HEK293 (cell line): ENCODE data around the gene CLDN6.

Experiments used
- KLF16 ChIP-seq: fragments of 450-650 bp; formaldehyde crosslinking; IDR thresholded peaks from 2 replicates; pipeline ENCODE4 v1.5.1; 2017; ENCODE audit warnings: missing biosample characterization, missing genetic modification characterization
- PRDM1 ChIP-seq: fragments of 450-650 bp; formaldehyde crosslinking; IDR thresholded peaks from 2 replicates; pipeline ENCODE4; 2016; ENCODE audit warnings: missing biosample characterization, missing genetic modification characterization
- PRDM4 ChIP-seq: fragments of 450-650 bp; formaldehyde crosslinking; IDR thresholded peaks from 2 replicates; pipeline ENCODE4 v1.5.1; 2017; ENCODE audit warnings: missing biosample characterization, missing genetic modification characterization
- SP2 ChIP-seq: fragments of 450-650 bp; formaldehyde crosslinking; IDR thresholded peaks from 2 replicates; pipeline ENCODE4 v1.5.1; 2016; ENCODE audit warnings: missing biosample characterization, missing genetic modification characterization
- SP7 ChIP-seq: fragments of 450-650 bp; formaldehyde crosslinking; IDR thresholded peaks from 2 replicates; pipeline ENCODE4 v1.5.1; 2016; ENCODE audit warnings: missing biosample characterization, missing genetic modification characterization
- YY2 ChIP-seq: fragments of 450-650 bp; formaldehyde crosslinking; IDR thresholded peaks from 2 replicates; pipeline ENCODE4 v1.5.1; 2016; ENCODE audit warnings: missing biosample characterization, missing genetic modification characterization
- ZFHX2 ChIP-seq: fragments of 450-650 bp; formaldehyde crosslinking; conservative IDR thresholded peaks from 2 replicates; pipeline ENCODE4 v1.5.1; 2016; ENCODE audit warnings: missing biosample characterization, missing genetic modification characterization
- ZFP37 ChIP-seq: fragments of 450-650 bp; formaldehyde crosslinking; IDR thresholded peaks from 2 replicates; pipeline ENCODE4 v1.5.1; 2016; ENCODE audit warnings: missing biosample characterization, missing genetic modification characterization
- ZNF19 ChIP-seq: fragments of 450-650 bp; formaldehyde crosslinking; IDR thresholded peaks from 2 replicates; pipeline ENCODE4; 2016; ENCODE audit warnings: missing biosample characterization, missing genetic modification characterization, low read depth
- ZNF211 ChIP-seq: fragments of 450-650 bp; formaldehyde crosslinking; IDR thresholded peaks from 2 replicates; pipeline ENCODE4 v1.5.1; 2016; ENCODE audit warnings: low read depth, missing biosample characterization, missing genetic modification characterization
- ZNF23 ChIP-seq: fragments of 450-650 bp; formaldehyde crosslinking; IDR thresholded peaks from 2 replicates; pipeline ENCODE4 v1.5.1; 2016; ENCODE audit warnings: missing biosample characterization, missing genetic modification characterization, borderline replicate concordance
- ZNF239 ChIP-seq: fragments of 450-650 bp; formaldehyde crosslinking; IDR thresholded peaks from 2 replicates; pipeline ENCODE4 v1.5.1; 2016; ENCODE audit warnings: missing biosample characterization, missing genetic modification characterization
- ZNF280C ChIP-seq: fragments of 450-650 bp; formaldehyde crosslinking; IDR thresholded peaks from 2 replicates; pipeline ENCODE4 v1.5.1; 2016; ENCODE audit warnings: missing biosample characterization, missing genetic modification characterization
- ZNF335 ChIP-seq: fragments of 450-650 bp; formaldehyde crosslinking; conservative IDR thresholded peaks from 2 replicates; pipeline ENCODE4 v1.5.1; 2016; ENCODE audit warnings: missing biosample characterization, missing genetic modification characterization
- ZNF341 ChIP-seq: fragments of 450-650 bp; formaldehyde crosslinking; IDR thresholded peaks from 2 replicates; pipeline ENCODE4; 2016; ENCODE audit warnings: low read depth, missing biosample characterization, missing genetic modification characterization
- ZNF37A ChIP-seq: fragments of 450-650 bp; IDR thresholded peaks from 2 replicates; pipeline ENCODE4 v1.5.1; 2018; ENCODE audit warnings: missing biosample characterization, missing genetic modification characterization
- ZNF426 ChIP-seq: fragments of 450-650 bp; formaldehyde crosslinking; IDR thresholded peaks from 2 replicates; pipeline ENCODE4 v1.5.1; 2017; ENCODE audit warnings: missing biosample characterization, missing genetic modification characterization, mild to moderate bottlenecking, inconsistent platforms, moderate library complexity
- ZNF548 ChIP-seq: fragments of 450-650 bp; formaldehyde crosslinking; IDR thresholded peaks from 2 replicates; pipeline ENCODE4 v1.5.1; 2016; ENCODE audit warnings: missing biosample characterization, missing genetic modification characterization
- ZNF571 ChIP-seq: fragments of 450-650 bp; formaldehyde crosslinking; IDR thresholded peaks from 2 replicates; pipeline ENCODE4 v1.5.0; 2017; ENCODE audit warnings: missing biosample characterization, missing genetic modification characterization
- ZNF596 ChIP-seq: fragments of 450-650 bp; IDR thresholded peaks from 2 replicates; pipeline ENCODE4 v1.5.0; 2018; ENCODE audit warnings: missing biosample characterization, mild to moderate bottlenecking, missing genetic modification characterization, moderate library complexity
- ZNF610 ChIP-seq: fragments of 450-650 bp; formaldehyde crosslinking; IDR thresholded peaks from 2 replicates; pipeline ENCODE4 v1.5.1; 2016; ENCODE audit warnings: missing biosample characterization, missing genetic modification characterization, borderline replicate concordance
- ZNF645 ChIP-seq: fragments of 450-650 bp; formaldehyde crosslinking; IDR thresholded peaks from 2 replicates; pipeline ENCODE4; 2016; ENCODE audit warnings: missing biosample characterization, missing genetic modification characterization
- ZNF701 ChIP-seq: fragments of 450-650 bp; formaldehyde crosslinking; IDR thresholded peaks from 2 replicates; pipeline ENCODE4 v1.5.1; 2016; ENCODE audit warnings: missing biosample characterization, missing genetic modification characterization
- ZNF747 ChIP-seq: fragments of 450-650 bp; formaldehyde crosslinking; IDR thresholded peaks from 2 replicates; pipeline ENCODE4 v1.5.1; 2016; ENCODE audit warnings: missing biosample characterization, missing genetic modification characterization
- ZNF785 ChIP-seq: fragments of 450-650 bp; formaldehyde crosslinking; IDR thresholded peaks from 2 replicates; pipeline ENCODE4 v1.5.1; 2016; ENCODE audit warnings: missing biosample characterization, missing genetic modification characterization
- ZNF791 ChIP-seq: fragments of 450-650 bp; formaldehyde crosslinking; IDR thresholded peaks from 2 replicates; pipeline ENCODE4 v1.5.1; 2016; ENCODE audit warnings: missing biosample characterization, missing genetic modification characterization
- ZSCAN4 ChIP-seq: fragments of 450-650 bp; formaldehyde crosslinking; IDR thresholded peaks from 2 replicates; pipeline ENCODE4 v1.5.1; 2017; ENCODE audit warnings: missing biosample characterization, missing genetic modification characterization
- TF ChIP-seq, protein P1 (sequence below): fragments of 450-650 bp; IDR thresholded peaks from 2 replicates; pipeline ENCODE4 v1.5.1; 2018; ENCODE audit warnings: missing biosample characterization, missing genetic modification characterization

Gene CLDN6

DNA sequence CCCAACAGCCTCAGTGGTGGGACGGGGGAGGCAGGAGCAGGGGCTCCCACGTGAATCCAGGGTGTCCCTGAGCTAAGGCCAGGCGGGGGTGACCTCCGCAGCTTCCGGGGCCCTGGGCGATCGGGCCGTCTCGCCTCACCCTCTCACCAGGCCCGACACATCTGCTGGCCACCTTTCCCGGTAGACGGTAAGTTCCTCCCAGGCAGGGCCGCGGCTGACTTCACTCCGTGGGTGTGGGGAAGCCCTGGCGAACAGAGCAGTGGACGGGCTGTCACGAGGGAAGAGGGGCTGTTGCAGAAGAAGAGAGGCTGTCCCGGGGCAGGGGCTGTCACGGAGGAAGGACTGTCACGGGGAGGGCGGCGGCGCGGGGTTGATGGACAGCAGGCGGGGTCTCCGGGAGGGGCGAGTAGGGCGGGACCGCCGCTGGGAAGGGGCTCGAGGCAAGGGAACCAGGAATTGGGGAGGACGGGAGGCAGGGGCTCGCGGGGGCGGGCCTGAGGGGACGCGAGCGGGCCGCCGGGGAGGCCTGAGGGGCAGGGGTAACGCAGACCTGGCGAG is 38.2 kb downstream of the CLDN6 start (continued):
- no peak for TF ChIP-seq PRDM4 (tag by site-specific recombination)
- TF ChIP-seq ZNF19 (tag by site-specific recombination) = no peak
- TF ChIP-seq ZNF341 = peak; percentile 74
- no peak for TF ChIP-seq ZNF701
- TF ChIP-seq ZNF37A (tag by site-specific recombination) = no peak
- TF ChIP-seq ZNF280C (tag by site-specific recombination) = no peak
- TF ChIP-seq YY2 (tag by site-specific recombination) = no peak
- TF ChIP-seq SP2 (tag by site-specific recombination) = peak; percentile 76
- TF ChIP-seq ZNF548 = no peak
- no peak for TF ChIP-seq ZNF335 (tag by site-specific recombination)
- TF ChIP-seq ZNF211 (tag by site-specific recombination) = no peak
- no peak for TF ChIP-seq ZNF785
- TF ChIP-seq, protein P1, sequence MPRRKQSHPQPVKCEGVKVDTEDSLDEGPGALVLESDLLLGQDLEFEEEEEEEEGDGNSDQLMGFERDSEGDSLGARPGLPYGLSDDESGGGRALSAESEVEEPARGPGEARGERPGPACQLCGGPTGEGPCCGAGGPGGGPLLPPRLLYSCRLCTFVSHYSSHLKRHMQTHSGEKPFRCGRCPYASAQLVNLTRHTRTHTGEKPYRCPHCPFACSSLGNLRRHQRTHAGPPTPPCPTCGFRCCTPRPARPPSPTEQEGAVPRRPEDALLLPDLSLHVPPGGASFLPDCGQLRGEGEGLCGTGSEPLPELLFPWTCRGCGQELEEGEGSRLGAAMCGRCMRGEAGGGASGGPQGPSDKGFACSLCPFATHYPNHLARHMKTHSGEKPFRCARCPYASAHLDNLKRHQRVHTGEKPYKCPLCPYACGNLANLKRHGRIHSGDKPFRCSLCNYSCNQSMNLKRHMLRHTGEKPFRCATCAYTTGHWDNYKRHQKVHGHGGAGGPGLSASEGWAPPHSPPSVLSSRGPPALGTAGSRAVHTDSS (tag by site-specific recombination) = no peak
- peak; percentile 48; the same call in 1 of the 2 replicates for TF ChIP-seq ZFP37 (tag by site-specific recombination)
- no peak for TF ChIP-seq ZNF426 (tag by site-specific recombination)
- no peak for TF ChIP-seq ZNF747
- no peak for TF ChIP-seq SP7 (tag by site-specific recombination)
- peak; percentile 75 for TF ChIP-seq ZFHX2 (tag by site-specific recombination)
- no peak for TF ChIP-seq ZNF645 (tag by site-specific recombination)
- no peak for TF ChIP-seq ZNF610
- no peak for TF ChIP-seq ZNF571 (tag by site-specific recombination)
- no peak for TF ChIP-seq PRDM1 (tag by site-specific recombination)
- no peak for TF ChIP-seq ZNF791 (tag by site-specific recombination)
- TF ChIP-seq ZNF239 (tag by site-specific recombination) = no peak
- TF ChIP-seq ZSCAN4 (tag by site-specific recombination) = no peak
- no peak for TF ChIP-seq KLF16 (tag by site-specific recombination)
- no peak for TF ChIP-seq ZNF23
- TF ChIP-seq ZNF596 (tag by site-specific recombination) = no peak
